PC-9 (cell line): ENCODE data around the gene VPS13D.

Experiments
- CTCF ChIP-seq: fragments of 200-600 bp; sonication (generic); conservative IDR thresholded peaks from 2 replicates; pipeline ENCODE4 v1.6.1; 2017; ENCODE audit warnings: mixed run types, antibody characterized with exemption, mild to moderate bottlenecking, moderate library complexity
- EZH2 ChIP-seq: fragments of 200-600 bp; sonication (generic); IDR thresholded peaks from 2 replicates; pipeline ENCODE4 v1.8.0; 2017; ENCODE audit warnings: antibody characterized with exemption, low read depth

GRCh38 chr1:12305377-12305776 is 75.5 kb downstream of the VPS13D start:
- TF ChIP-seq CTCF (no peak), EZH2 (no peak)
